Measurements from ENCODE around the gene USP14. TPM values are rescaled to one million over a fixed set of nuclear protein-coding genes. Genes with fewer than 3 reads are reported as not detected.

Gene USP14
- 63.6 and 66.4 TPM in 2 replicates for polyA plus RNA-seq

DNA sequence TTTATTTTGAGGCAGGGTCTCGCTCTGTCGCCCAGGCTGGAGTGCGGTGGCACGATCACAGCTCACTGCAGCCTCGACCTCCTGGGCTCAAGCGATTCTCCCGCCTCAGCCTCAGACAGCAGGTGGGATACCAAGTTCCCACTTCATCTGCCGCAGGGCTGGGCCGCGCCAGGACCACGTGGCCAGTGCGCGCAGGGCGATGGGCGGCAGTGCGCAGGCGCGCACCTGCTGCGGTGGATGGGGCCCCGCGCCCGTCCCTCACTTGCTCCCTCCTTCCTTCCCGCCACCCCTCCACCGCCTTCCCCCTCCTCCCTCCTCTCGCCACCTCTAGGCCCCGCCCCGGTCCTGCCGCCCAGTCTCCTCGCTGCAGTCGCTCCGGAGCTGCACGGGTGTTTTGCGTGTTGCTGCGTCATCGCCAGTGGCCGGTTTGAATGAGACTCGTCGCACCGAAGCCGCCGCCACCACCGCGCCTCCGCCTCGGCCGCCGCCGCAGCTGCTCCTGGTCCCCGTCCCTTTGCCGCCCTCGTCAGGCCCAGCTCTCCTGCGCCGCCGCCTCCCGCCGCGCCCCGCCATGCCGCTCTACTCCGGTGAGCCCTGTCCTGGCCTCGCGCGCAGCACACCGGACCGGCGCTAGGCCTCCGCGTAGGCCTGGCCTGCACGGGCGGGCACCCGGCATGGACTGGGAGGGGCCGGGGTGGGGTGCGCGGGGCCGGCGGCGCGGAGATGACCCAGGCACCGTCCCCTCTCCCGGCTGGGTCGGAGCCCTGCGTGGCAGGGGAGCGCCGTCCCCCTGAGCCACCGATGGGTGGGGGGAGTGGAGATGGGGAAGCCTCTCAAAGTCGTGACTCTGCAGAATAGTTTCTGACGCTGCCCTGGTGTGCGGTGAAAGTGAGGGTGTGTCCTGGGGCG lies at the start of gene USP14:
Gene USP14, plus strand, starts transcription at position 430 of the 909 bp plus-strand sequence. Its CDS starts 142 bp downstream, at position 572.

Other genes with a start within 250 kb of the USP14 start
- gene TUBB8B, start 108.9 kb upstream of the USP14 start, polyA plus RNA-seq, result not detected in 2 replicates
- 7.5 and 25.9 TPM in 2 replicates for gene THOC1, start 109.5 kb downstream of the USP14 start, polyA plus RNA-seq